Parathyroid adenoma (tissue), 2 donors: ENCODE data around the gene DCXR.
A peak's percentile ranks its signal among the peaks of the same experiment; 100 is the strongest.

Experiments
- H2AFZ ChIP-seq: fragments of 300-600 bp; sonication (generic); one replicate; pipeline ENCODE4 v1.7.0; 2017; ENCODE audit warnings: antibody characterized with exemption, mild to moderate bottlenecking
- H3K27ac ChIP-seq: fragments of 300-600 bp; sonication (generic); one replicate; pipeline ENCODE4 v1.7.0; 2017
- H3K27me3 ChIP-seq: fragments of 300-600 bp; sonication (generic); one replicate; pipeline ENCODE4 v1.7.0; 2017; ENCODE audit warnings: low read length; ENCODE audit not compliant: control insufficient read depth, insufficient read depth
- H3K36me3 ChIP-seq: fragments of 300-600 bp; sonication (generic); one replicate; pipeline ENCODE4 v1.7.0; 2017; ENCODE audit warnings: low read length; ENCODE audit not compliant: control insufficient read depth, insufficient read depth
- H3K4me1 ChIP-seq: fragments of 300-600 bp; sonication (generic); one replicate; pipeline ENCODE4 v1.7.0; 2017; ENCODE audit warnings: control low read depth
- H3K4me2 ChIP-seq: fragments of 300-600 bp; sonication (generic); one replicate; pipeline ENCODE4 v1.7.0; 2017; ENCODE audit warnings: low read length
- H3K4me3 ChIP-seq: fragments of 300-600 bp; sonication (generic); one replicate; pipeline ENCODE4 v1.7.0; 2017; ENCODE audit warnings: low read depth, low read length
- H3K79me2 ChIP-seq: fragments of 300-600 bp; sonication (generic); one replicate; pipeline ENCODE4 v1.7.0; 2017; ENCODE audit warnings: control low read depth
- H3K9ac ChIP-seq: fragments of 300-600 bp; sonication (generic); one replicate; pipeline ENCODE4 v1.7.0; 2017; ENCODE audit warnings: mild to moderate bottlenecking
- H3K9me3 ChIP-seq: fragments of 300-600 bp; sonication (generic); one replicate; pipeline ENCODE4 v1.7.0; 2017; ENCODE audit warnings: low read length; ENCODE audit not compliant: control insufficient read depth
- CTCF ChIP-seq: fragments of 300-600 bp; sonication (generic); IDR thresholded peaks from one replicate; pipeline ENCODE4 v1.7.0; 2017; ENCODE audit warnings: antibody characterized with exemption, mild to moderate bottlenecking
- donor health status: primary hyperparathyroidism.

Gene DCXR

GRCh38 chr17:82073446-82073845, 35.9 kb upstream of the DCXR start:
- Histone ChIP-seq H2AFZ (no peak overlapping the region), H3K9me3 (no peaks in the 10 kb centered on the region), H3K36me3 (no peaks in the 10 kb centered on the region), H3K4me2 (no peak overlapping the region), H3K4me3 (no peak overlapping the region), H3K79me2 (no peaks in the 10 kb centered on the region), H3K27ac (no peak overlapping the region), H3K27me3 (no peaks in the 10 kb centered on the region), H3K4me1 (no peaks in the 10 kb centered on the region), H3K9ac (no peak overlapping the region)
- no peak for TF ChIP-seq CTCF

- no peaks in the 10 kb centered on the region for H3K79me2 ChIP-seq
Measured at GRCh38 chr17:82072827-82073226, 35.3 kb upstream of the DCXR start.

GRCh38 chr17:82070611-82071010, 33.1 kb upstream of the DCXR start:
- Histone ChIP-seq H3K4me2 (no peak overlapping the region), H3K27ac (no peak overlapping the region), H3K9me3 (no peaks in the 10 kb centered on the region), H2AFZ (no peak overlapping the region), H3K9ac (no peak overlapping the region), H3K27me3 (no peaks in the 10 kb centered on the region), H3K4me3 (no peak overlapping the region), H3K4me1 (peaks cover 5% of the 10 kb centered on the region), H3K36me3 (no peaks in the 10 kb centered on the region), H3K79me2 (no peaks in the 10 kb centered on the region)
- TF ChIP-seq CTCF, result no peak

More at GRCh38 chr17:82072827-82073226, 35.3 kb upstream of the DCXR start:
- Histone ChIP-seq H3K9me3 (no peaks in the 10 kb centered on the region), H3K4me3 (no peak overlapping the region), H2AFZ (no peak overlapping the region), H3K4me2 (no peak overlapping the region), H3K27ac (no peak overlapping the region), H3K27me3 (no peaks in the 10 kb centered on the region), H3K9ac (no peak overlapping the region), H3K4me1 (no peaks in the 10 kb centered on the region), H3K36me3 (no peaks in the 10 kb centered on the region)
- no peak for TF ChIP-seq CTCF

GRCh38 chr17:82065638-82066303, 28.3 kb upstream of the DCXR start, which contains the start of gene DUS1L:
Gene DUS1L (minus strand): TSS chr17:82065804. CDS start chr17:82065059, 745 bp downstream.
- H3K9ac ChIP-seq, result peak within 1 kb of the TSS; percentile 83
- no peaks in the 10 kb centered on the region for H3K79me2 ChIP-seq
- peak within 1 kb of the TSS; percentile 70 for H3K4me3 ChIP-seq
- TF ChIP-seq CTCF, result no peak
- H3K9me3 ChIP-seq, result no peaks in the 10 kb centered on the region
- no peaks in the 10 kb centered on the region for H3K27me3 ChIP-seq
- peak within 1 kb of the TSS; percentile 96 for H2AFZ ChIP-seq
- peaks cover 13% of the 10 kb centered on the region for H3K4me1 ChIP-seq
- peak within 1 kb of the TSS; percentile 64 for H3K27ac ChIP-seq
- no peaks in the 10 kb centered on the region for H3K36me3 ChIP-seq
- peak within 1 kb of the TSS; percentile 96 for H3K4me2 ChIP-seq

GRCh38 chr17:82065193-82065637, 27.7 kb upstream of the DCXR start:
- no peaks in the 10 kb centered on the region for H3K36me3 ChIP-seq
- H3K9me3 ChIP-seq, result no peaks in the 10 kb centered on the region
- H3K27ac ChIP-seq, result peak overlapping the region; percentile 42
- TF ChIP-seq CTCF, result no peak
- no peaks in the 10 kb centered on the region for H3K27me3 ChIP-seq
- peak overlapping the region; percentile 66 for H2AFZ ChIP-seq
- H3K79me2 ChIP-seq, result no peaks in the 10 kb centered on the region
- H3K9ac ChIP-seq, result peak overlapping the region; percentile 83
- H3K4me1 ChIP-seq, result peaks cover 13% of the 10 kb centered on the region
- H3K4me2 ChIP-seq, result peak overlapping the region; percentile 91
- H3K4me3 ChIP-seq, result peak overlapping the region; percentile 70
